Astrocyte of the cerebellum (primary cell): ENCODE data around the gene STRN4.

ENCODE experiments used
- DNase-seq: peaks from one replicate; pipeline ENCODE4 v3.0.0-alpha.2; 2011; ENCODE audit warnings: low read depth
- H3K4me3 ChIP-seq: 2 replicates; pipeline ENCODE4 v1.5.1; 2011; ENCODE audit warnings: mild to moderate bottlenecking, low read depth, low read length, moderate library complexity
- CTCF ChIP-seq: IDR thresholded peaks from 2 replicates; pipeline ENCODE4 v1.5.1; 2012; ENCODE audit warnings: low read length, low read depth, moderate library complexity, mild to moderate bottlenecking; ENCODE audit errors: missing control alignments
- in situ Hi-C: cut with HindIII; loops from 2 replicates; pipeline ENCODE4 v1.10.0; 2017; ENCODE audit warnings: low sequenced_read_pairs

STRN4 gene

GRCh38 chr19:46693760-46694159 is 52.5 kb downstream of the STRN4 start:
- TF ChIP-seq CTCF, result no peak
- DNase-seq, result no peak
- no peak overlapping the region for H3K4me3 ChIP-seq
- in situ Hi-C loops, result no loop called here

- in situ Hi-C loops, result no loop called here
- no peak overlapping the region for H3K4me3 ChIP-seq
- no peak for TF ChIP-seq CTCF
- no peak for DNase-seq
These were observed 53.1 kb downstream of the STRN4 start for GRCh38 chr19:46692918-46693722.

GRCh38 chr19:46691948-46692347 is 54.3 kb downstream of the STRN4 start:
- no peak for TF ChIP-seq CTCF
- DNase-seq, result no peak
- no peak overlapping the region for H3K4me3 ChIP-seq
- in situ Hi-C loops, result no loop called here

- in situ Hi-C loops, result no loop called here
- no peak overlapping the region for H3K4me3 ChIP-seq
- TF ChIP-seq CTCF, result no peak
- no peak for DNase-seq
These were observed 55.1 kb downstream of the STRN4 start for GRCh38 chr19:46691104-46691503.

GRCh38 chr19:46689358-46689757 is 56.9 kb downstream of the STRN4 start:
- no peak for TF ChIP-seq CTCF
- no peak overlapping the region for H3K4me3 ChIP-seq
- in situ Hi-C loops, result no loop called here
- DNase-seq, result no peak

- no peak for DNase-seq
- no peak overlapping the region for H3K4me3 ChIP-seq
- no peak for TF ChIP-seq CTCF
- in situ Hi-C loops, result no loop called here
These were observed 58.7 kb downstream of the STRN4 start for GRCh38 chr19:46687438-46688145.
